T-helper 2 cell treated with Interferon-gamma antibody and Interleukin-4, amounts not matched to agents 5 μg/mL and 100 μg/mL, for 36 hours (primary cell): ENCODE measurements around the gene PPM1D.
A peak's percentile ranks its signal among the peaks of the same experiment; 100 is the strongest.
"Not testable (repeated sequence)": the region's sequence is repeated elsewhere in the genome, so short reads cannot be mapped to it uniquely, and the experiment has no call there.

Experiments used
- DNase-seq: peaks from one replicate; pipeline ENCODE4 v3.0.0; 2021; ENCODE audit warnings: low spot score
- H3K27ac Mint-ChIP-seq: one replicate; pipeline ENCODE4 v1.8.0; 2021; ENCODE audit warnings: mild to moderate bottlenecking, mixed read lengths
- H3K27me3 Mint-ChIP-seq: one replicate; pipeline ENCODE4 v1.8.0; 2021; ENCODE audit warnings: low read depth, mixed read lengths
- H3K36me3 Mint-ChIP-seq: one replicate; pipeline ENCODE4 v1.8.0; 2021; ENCODE audit warnings: low read depth, mixed read lengths
- H3K4me1 Mint-ChIP-seq: one replicate; pipeline ENCODE4 v1.8.0; 2021; ENCODE audit warnings: low read depth, mixed read lengths
- H3K4me3 Mint-ChIP-seq: one replicate; pipeline ENCODE4 v1.8.0; 2022; ENCODE audit warnings: mild to moderate bottlenecking, moderate library complexity, mixed read lengths
- H3K9me3 Mint-ChIP-seq: one replicate; pipeline ENCODE4 v1.8.0; 2021; ENCODE audit warnings: mixed read lengths

The PPM1D gene

DNA sequence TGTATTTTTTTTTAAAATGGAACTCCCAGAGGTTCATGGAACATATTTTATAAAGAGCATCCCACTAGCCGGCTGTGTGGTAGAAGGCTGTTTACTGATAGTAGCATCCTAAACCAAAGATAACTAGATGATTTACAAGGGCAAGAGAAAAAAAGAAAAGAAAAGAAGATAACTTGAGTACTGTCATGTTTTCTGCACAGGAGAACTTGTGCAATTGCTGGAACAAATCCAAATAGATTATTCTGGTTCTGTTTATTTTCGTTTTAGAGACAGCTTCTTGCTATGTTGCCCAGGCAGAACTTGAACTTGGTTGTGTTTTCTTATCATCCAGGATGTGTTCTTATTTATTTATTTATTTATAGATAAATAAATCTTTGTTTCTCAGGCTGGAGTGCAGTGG lies 20.9 kb upstream of the PPM1D start:
- Mint-ChIP-seq H3K27ac (no peak overlapping the region), H3K36me3 (no peaks in the 10 kb centered on the region), H3K9me3 (no peaks in the 10 kb centered on the region), H3K4me1 (peaks cover 8% of the 10 kb centered on the region), H3K27me3 (peaks cover 5% of the 10 kb centered on the region), H3K4me3 (no peak overlapping the region)
- no peak for DNase-seq

- no peak overlapping the region for H3K4me3 Mint-ChIP-seq
Observed at GRCh38 chr17:60579551-60579950, 20.4 kb upstream of the PPM1D start.

GRCh38 chr17:60583008-60583407 lies 17.0 kb upstream of the PPM1D start:
- Mint-ChIP-seq H3K4me3 (no peak overlapping the region), H3K4me1 (no peaks in the 10 kb centered on the region), H3K9me3 (no peaks in the 10 kb centered on the region), H3K36me3 (no peaks in the 10 kb centered on the region), H3K27me3 (peaks cover 8% of the 10 kb centered on the region), H3K27ac (no peak overlapping the region)
- no peak for DNase-seq

More at GRCh38 chr17:60579551-60579950, 20.4 kb upstream of the PPM1D start:
- Mint-ChIP-seq H3K27me3 (peaks cover 5% of the 10 kb centered on the region), H3K36me3 (no peaks in the 10 kb centered on the region), H3K27ac (no peak overlapping the region), H3K4me1 (peaks cover 8% of the 10 kb centered on the region), H3K9me3 (no peaks in the 10 kb centered on the region)
- DNase-seq: no peak

DNA sequence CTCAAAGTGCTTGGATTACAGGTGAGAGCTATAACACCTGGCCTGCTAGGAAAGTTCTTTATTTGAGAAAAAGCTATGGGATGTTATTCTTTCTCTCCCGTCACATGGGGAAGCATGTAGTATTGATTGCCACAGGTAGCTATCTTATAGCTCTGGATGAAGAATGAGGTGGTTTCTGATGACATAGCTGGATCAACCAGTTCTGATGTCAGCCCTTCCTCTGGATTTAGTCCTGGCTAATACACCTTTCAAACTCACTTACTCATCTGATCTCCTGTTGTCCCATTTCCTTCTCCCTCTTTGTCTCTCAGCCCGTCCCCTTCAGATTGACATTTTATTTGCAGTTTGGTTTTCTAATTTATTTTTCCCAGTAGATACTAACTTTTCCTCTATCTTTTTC lies 14.1 kb upstream of the PPM1D start:
- H3K27me3 Mint-ChIP-seq: peaks cover 5% of the 10 kb centered on the region
- H3K4me1 Mint-ChIP-seq: no peaks in the 10 kb centered on the region

DNA sequence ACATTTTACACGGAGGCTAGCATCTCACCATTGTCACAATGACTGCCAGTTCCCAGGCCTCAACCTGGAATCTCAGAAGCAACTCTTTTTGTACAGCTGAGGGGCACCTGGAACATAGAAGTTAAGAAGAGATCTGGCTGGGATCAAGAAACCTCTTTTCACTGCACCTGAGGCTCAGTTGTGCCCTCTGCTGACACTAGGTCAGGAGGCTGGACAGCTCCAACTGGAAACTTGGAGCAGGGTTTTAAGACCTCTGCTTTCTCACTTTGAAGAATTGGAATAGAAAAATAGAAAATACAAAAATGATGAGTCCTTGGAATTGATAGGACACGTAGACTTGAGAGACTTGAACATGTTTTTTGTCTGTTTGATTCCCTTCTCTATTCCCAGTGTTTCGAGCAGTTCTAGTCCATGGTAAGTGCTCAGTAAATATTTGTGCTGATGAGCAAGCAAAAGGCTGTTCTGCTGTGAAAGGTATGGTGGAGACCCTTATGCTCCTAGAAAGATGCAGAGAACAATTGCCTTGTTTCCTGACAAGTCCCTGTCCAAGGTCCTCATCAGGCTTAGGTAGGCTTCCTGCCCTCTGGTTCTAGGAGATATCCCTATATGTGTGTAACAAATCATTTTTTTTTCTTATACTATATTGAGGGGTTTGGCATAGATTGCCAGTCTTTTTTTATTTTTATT lies 13.6 kb upstream of the PPM1D start:
- H3K27ac Mint-ChIP-seq: no peak overlapping the region

More for the DNA sequence above, 14.1 kb upstream of the PPM1D start:
- Mint-ChIP-seq H3K27ac (no peak overlapping the region), H3K36me3 (no peaks in the 10 kb centered on the region), H3K9me3 (no peaks in the 10 kb centered on the region), H3K4me3 (no peak overlapping the region)
- no peak for DNase-seq

GRCh38 chr17:60590070-60590469 lies 9.9 kb upstream of the PPM1D start:
- no peak overlapping the region for H3K4me3 Mint-ChIP-seq
- no peak overlapping the region for H3K27ac Mint-ChIP-seq
- no peaks in the 10 kb centered on the region for H3K4me1 Mint-ChIP-seq
- DNase-seq: no peak
- H3K9me3 Mint-ChIP-seq: no peaks in the 10 kb centered on the region
- H3K36me3 Mint-ChIP-seq: no peaks in the 10 kb centered on the region
- peaks cover 8% of the 10 kb centered on the region for H3K27me3 Mint-ChIP-seq

More for the DNA sequence above, 13.6 kb upstream of the PPM1D start:
- Mint-ChIP-seq H3K27me3 (peaks cover 4% of the 10 kb centered on the region), H3K4me1 (no peaks in the 10 kb centered on the region), H3K9me3 (no peaks in the 10 kb centered on the region), H3K4me3 (no peak overlapping the region), H3K36me3 (no peaks in the 10 kb centered on the region)
- DNase-seq: no peak

DNA sequence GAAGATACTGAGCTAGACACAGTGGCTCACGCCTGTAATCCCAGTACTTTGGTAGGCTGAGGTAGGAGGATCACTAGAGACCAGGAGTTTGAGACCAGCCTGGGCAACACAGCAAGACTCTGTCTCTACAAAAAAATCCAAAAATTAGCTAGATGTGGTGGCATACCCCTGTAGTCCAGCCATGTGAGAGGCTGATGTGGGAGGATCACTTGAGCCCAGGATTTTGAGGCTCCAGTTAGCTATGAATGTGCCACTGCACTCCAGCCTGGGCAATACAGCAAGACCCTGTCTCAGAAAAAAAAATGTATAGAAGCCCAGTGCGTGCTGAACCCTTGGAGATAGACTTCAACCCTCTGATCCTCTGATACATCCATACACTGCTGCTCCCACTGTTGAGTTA lies 7.2 kb upstream of the PPM1D start:
- Mint-ChIP-seq H3K27me3 (peaks cover 8% of the 10 kb centered on the region), H3K9me3 (no peaks in the 10 kb centered on the region), H3K4me3 (no peak overlapping the region), H3K27ac (no peak overlapping the region), H3K36me3 (no peaks in the 10 kb centered on the region), H3K4me1 (peaks cover under 1% of the 10 kb centered on the region)
- no peak for DNase-seq

DNA sequence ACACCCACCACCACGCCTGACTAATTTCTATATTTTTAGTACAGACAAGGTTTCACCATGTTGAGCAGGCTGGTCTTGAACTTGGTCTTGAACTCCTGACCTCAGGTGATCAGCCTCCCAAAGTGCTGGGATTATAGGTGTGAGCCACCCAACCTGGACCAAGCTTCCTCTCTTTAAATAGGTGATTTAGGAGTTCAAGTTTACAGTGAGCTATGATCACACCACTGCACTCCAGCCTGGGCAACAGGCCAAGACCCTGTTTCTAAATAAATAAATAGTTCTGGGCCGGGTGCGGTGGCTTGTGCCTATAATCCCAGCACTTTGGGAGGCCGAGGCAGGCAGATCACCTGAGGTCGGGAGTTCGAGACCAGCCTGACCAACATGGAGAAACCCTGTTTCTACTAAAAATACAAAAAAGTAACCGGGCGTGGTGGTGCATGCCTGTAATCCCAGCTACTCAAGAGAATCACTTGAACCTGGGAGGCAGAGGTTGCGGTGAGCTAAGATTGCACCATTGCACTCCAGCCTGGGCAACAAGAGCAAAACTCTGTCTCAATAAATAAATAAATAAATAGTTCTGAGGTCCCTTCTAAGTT lies 6.5 kb upstream of the PPM1D start:
- not testable (repeated sequence) for H3K27ac Mint-ChIP-seq, DNase-seq, H3K4me1 Mint-ChIP-seq, H3K9me3 Mint-ChIP-seq, H3K36me3 Mint-ChIP-seq, H3K27me3 Mint-ChIP-seq, H3K4me3 Mint-ChIP-seq

GRCh38 chr17:60594170-60594569 lies 5.8 kb upstream of the PPM1D start:
- DNase-seq, H3K4me3 Mint-ChIP-seq, H3K36me3 Mint-ChIP-seq, H3K9me3 Mint-ChIP-seq, H3K27ac Mint-ChIP-seq, H3K27me3 Mint-ChIP-seq: not testable (repeated sequence)
- H3K4me1 Mint-ChIP-seq: peaks cover 13% of the 10 kb centered on the region

GRCh38 chr17:60594734-60595133 lies 5.3 kb upstream of the PPM1D start:
- peaks cover 17% of the 10 kb centered on the region for H3K4me1 Mint-ChIP-seq
- no peaks in the 10 kb centered on the region for H3K36me3 Mint-ChIP-seq
- DNase-seq: no peak
- H3K27me3 Mint-ChIP-seq: peaks cover 8% of the 10 kb centered on the region
- H3K9me3 Mint-ChIP-seq: no peaks in the 10 kb centered on the region
- no peak overlapping the region for H3K27ac Mint-ChIP-seq
- H3K4me3 Mint-ChIP-seq: no peak overlapping the region

DNA sequence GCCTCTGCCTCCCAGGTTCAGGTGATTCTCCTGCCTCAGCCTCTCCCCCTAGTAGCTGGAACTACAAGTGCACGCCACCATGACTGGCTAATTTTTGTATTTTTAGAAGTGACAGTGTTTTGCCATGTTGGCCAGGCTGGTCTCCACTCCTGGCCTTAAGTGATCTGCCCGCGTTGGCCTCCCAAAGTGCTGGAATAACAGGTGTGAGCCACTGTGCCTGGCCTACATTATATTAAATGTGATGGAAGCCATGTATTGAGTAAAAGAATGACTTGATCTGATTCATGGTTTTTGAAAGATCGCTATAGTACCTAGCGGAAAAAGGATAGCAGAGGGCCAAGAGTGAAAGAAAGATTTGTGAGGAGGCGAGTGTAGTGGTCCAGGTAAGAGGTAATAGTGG lies 2.7 kb upstream of the PPM1D start:
- H3K4me1 Mint-ChIP-seq: peaks cover 22% of the 10 kb centered on the region
- no peak overlapping the region for H3K27ac Mint-ChIP-seq
- H3K4me3 Mint-ChIP-seq: no peak overlapping the region

DNA sequence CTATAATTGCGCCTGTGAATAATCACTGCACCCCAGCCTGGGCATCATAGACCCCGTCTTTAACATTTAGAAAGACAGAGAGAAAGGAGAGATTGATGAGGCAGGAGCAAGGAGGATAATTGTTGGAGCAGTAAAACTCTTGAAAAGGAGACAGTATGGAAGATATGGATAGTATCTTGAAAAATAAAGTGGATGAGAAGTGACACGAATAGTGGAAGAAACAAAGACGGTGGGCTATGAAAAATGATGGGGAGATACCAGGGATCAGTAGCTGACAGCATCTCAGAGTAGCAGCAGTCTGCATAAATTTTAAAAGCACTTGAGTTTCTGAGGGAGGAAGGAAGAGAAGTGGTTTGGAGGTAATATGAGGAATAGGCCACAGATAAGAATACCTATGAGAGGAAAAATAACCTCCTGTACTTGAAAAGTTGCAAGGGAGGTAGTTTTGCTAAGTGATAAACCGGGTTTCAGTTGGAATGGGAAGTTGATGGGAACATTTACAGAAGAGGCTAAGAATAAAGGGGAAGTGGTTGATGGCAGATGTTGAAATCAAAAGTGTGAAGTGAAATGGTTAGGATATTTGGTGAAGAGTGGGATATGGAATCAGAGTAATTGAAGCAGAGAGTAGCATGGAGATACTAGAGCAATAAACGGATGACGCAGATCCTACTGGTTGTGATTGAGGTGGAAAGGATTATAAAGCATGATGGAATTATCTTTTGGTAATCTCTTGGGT lies 1.8 kb upstream of the PPM1D start:
- Mint-ChIP-seq H3K27ac (peak overlapping the region; percentile 59), H3K27me3 (no peaks in the 10 kb centered on the region), H3K36me3 (peaks cover 5% of the 10 kb centered on the region), H3K9me3 (no peaks in the 10 kb centered on the region), H3K4me3 (peak overlapping the region; percentile 60), H3K4me1 (peaks cover 25% of the 10 kb centered on the region)
- no peak for DNase-seq

More for the DNA sequence above, 2.7 kb upstream of the PPM1D start:
- no peak for DNase-seq
- Mint-ChIP-seq H3K9me3 (no peaks in the 10 kb centered on the region), H3K27me3 (no peaks in the 10 kb centered on the region), H3K36me3 (peaks cover 2% of the 10 kb centered on the region)

GRCh38 chr17:60599220-60599619 lies 773 bp upstream of the PPM1D start:
- peaks cover 33% of the 10 kb centered on the region for H3K4me1 Mint-ChIP-seq
- DNase-seq: no peak
- H3K4me3 Mint-ChIP-seq: peak overlapping the region; percentile 97
- H3K36me3 Mint-ChIP-seq: peaks cover 8% of the 10 kb centered on the region
- peak overlapping the region; percentile 96 for H3K27ac Mint-ChIP-seq
- no peaks in the 10 kb centered on the region for H3K9me3 Mint-ChIP-seq
- H3K27me3 Mint-ChIP-seq: no peaks in the 10 kb centered on the region
